GM18951 (cell line): ENCODE data around the gene C16orf95.
"Not testable (repeated sequence)": the region's sequence is repeated elsewhere in the genome, so short reads cannot be mapped to it uniquely, and the experiment has no call there.

Source experiments
- POLR2A ChIP-seq: IDR thresholded peaks from 4 replicates; pipeline ENCODE4 v1.6.1; 2011; ENCODE audit warnings: mild to moderate bottlenecking; ENCODE audit not compliant: insufficient read length, insufficient read depth; ENCODE audit errors: extremely low read depth
- in situ Hi-C: fragments of 300-500 bp; cut with MboI; formaldehyde crosslinking; loops from one replicate; pipeline ENCODE4 v1.12.0; 2022; ENCODE audit warnings: low sequenced_read_pairs, mixed read lengths, inconsistent platforms; ENCODE audit not compliant: unreplicated experiment

Gene C16orf95

GRCh38 chr16:87273471-87274030 is 43.6 kb downstream of the C16orf95 start:
- TF ChIP-seq POLR2A: no peak

DNA sequence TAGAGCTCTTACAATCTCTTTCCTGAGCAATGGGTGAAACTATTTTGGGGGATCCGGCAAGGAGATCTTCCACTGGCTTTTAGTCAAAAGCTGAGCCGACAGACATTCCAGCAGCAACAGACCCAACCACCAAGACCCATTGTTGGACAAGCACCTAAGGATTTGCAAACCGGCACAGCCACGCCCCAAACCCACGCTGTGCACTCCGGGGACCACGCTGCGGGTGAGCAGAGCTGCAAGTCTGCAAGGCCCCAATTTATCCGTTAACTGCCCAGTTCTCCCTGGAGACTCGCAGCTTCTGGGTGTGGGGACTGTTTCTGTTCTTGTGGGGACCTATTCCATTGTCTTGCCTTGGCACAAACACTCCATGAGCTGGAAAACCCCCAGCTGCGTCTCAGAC is 45.9 kb downstream of the C16orf95 start:
- TF ChIP-seq POLR2A: no peak
- in situ Hi-C loops: no loop called here

More at GRCh38 chr16:87273471-87274030, 43.6 kb downstream of the C16orf95 start:
- in situ Hi-C loops: no loop called here

DNA sequence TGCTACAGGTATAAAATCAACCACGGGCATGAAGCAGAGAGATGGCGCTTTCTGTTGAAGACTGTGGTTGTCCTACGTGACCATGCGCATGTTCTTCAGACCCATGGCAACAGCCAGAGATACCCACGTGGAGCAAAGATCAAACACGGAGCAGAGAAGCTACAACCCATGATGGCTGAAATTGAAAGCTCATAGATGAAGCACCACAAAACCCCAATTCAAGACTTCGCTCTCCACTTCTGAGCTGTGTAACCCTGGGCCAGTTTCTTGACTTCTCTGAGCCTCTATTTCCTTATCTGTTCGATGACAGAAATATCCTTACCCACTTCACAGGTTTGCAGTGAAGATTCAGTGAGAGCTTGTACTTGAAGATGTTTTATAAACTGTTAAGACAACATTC is 49.6 kb downstream of the C16orf95 start:
- no peak for TF ChIP-seq POLR2A
- in situ Hi-C loops: no loop called here

GRCh38 chr16:87266846-87267245 is 50.3 kb downstream of the C16orf95 start:
- no peak for TF ChIP-seq POLR2A
- in situ Hi-C loops: no loop called here

DNA sequence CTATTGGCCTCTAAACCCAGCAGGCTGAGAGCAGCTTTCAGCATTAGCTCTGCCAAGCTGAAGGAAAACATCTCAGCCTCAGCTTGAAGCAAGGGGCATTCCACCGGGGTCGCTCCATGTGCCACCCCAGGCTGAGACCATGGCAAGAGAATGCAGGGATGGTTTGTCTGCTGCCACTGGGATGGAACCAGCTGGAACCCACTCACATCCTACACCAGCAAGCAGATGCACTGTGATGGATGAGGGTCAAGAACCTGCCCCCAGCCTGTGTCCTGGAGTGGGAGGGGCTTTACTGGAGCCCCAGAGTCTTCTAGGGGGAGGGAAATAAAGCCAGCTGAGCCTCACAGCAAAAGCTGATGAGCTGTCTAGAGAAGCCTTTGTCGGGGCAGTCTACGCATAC is 51.9 kb downstream of the C16orf95 start:
- no peak for TF ChIP-seq POLR2A
- in situ Hi-C loops: no loop called here

DNA sequence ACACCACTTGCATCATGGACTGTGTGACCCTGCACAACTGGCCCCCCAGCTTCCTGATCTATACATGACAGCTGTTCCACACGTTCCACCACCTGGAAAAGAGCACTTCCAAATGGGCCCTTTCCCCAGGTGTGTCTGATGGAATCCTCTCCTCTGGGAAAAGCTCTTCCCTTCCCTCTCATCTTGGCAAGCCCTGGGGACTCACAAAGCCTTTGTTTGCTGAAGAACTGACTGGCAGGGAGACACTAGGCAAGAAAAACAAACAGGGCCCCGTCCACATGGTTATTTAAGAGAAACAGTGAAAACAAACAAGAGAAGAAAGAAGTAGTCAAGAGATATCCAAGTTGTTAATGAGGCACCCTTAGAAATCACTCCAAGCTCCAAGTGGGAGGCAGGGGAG is 52.6 kb downstream of the C16orf95 start:
- in situ Hi-C loops: no loop called here
- TF ChIP-seq POLR2A: no peak

DNA sequence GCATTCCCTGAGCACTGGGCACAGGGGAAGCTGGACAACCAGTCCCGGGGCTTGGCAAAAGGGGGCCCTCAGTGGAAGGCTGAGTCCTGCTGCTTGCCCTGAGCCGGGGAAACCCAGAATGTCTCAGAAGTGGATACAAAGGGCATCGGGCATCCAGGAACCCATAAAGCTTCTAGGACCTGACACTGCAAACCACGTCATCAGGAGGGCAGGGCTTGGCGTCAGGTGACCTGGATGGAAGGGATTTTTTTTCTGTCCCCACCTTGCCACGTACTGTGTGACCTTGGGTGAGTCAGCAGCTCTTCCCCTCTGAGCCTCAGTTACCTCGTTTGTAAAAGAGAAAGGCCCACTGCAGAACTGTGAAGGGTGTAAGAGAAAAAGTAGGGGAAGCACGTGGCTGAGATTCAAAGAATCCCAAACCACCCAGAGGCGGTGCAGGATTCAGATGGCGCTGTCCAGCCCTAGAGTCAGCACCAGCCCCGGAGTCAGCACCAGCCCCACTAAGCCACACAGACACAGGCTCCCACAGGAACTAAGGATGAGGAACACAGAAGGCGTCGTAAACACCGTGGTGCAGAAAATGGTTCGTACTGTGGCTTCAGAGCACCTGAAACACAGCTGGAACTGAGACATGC is 53.7 kb downstream of the C16orf95 start:
- TF ChIP-seq POLR2A: no peak
- in situ Hi-C loops: no loop called here

DNA sequence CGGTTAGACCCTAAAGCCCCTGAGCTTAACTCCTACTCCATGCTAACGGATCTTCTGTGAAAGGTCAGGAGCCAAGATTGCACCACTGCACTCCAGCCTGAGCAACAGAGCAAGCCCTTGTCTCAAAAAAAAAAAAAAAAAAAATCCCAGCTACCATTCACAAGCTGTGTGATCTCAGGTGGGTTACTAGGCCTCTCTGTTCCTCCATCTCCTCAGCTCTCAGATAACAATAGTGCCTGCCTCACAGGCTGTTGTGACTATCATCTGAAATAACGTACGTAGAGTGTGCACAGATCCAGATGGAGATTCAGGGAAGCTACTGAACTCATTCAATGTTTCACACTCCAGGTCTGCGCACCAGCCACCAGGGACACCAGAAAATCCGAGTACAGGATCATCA is 57.8 kb downstream of the C16orf95 start:
- in situ Hi-C loops: no loop called here
- no peak for TF ChIP-seq POLR2A

DNA sequence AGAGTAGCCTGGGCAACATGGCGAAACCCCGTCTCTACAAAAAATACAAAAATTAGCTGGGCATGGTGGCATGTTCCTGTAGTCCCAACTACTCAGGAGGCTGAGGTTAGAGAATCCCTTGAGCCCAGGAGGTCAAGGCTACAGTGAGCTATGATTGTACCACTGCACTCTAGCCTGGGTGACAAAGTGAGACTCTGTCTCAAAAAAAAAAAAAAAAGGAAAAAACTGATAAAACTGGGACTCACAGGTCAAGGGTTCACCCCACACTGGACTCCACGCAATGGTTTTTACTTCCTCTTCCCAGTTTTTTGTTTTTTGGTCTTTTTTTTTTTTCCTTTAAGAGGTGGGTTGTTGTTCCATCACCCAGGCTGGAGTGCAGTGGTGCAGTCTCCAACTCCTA is 58.5 kb downstream of the C16orf95 start:
- in situ Hi-C loops: not testable (repeated sequence)

- TF ChIP-seq POLR2A: no peak
- in situ Hi-C loops: no loop called here
Measured at GRCh38 chr16:87255866-87256265, 61.3 kb downstream of the C16orf95 start.

- in situ Hi-C loops: no loop called here
- TF ChIP-seq POLR2A: no peak
Measured at GRCh38 chr16:87254734-87255133, 62.5 kb downstream of the C16orf95 start.

DNA sequence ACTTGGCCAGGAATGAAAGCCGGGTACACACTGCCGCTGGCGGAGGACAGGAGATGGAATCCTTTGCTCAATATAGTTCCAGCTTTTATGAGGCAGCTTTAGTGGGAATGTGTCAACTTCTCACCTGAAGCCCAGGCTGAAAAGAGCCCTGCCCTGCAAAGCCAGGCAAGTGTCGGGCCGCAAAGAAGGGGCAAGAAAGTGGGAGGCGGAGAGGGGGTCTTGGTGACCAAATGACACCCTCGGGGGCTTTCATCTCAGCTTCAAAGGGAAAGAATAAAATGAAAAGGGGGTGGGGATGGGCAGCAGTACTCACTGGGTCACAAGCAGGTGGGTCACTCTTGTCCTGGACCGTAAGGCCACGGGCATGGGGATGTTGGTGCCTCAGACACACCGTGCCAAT is 62.9 kb downstream of the C16orf95 start:
- in situ Hi-C loops: no loop called here
- no peak for TF ChIP-seq POLR2A

- in situ Hi-C loops: no loop called here
- no peak for TF ChIP-seq POLR2A
Measured at GRCh38 chr16:87253536-87253935, 63.7 kb downstream of the C16orf95 start.
